Brain microvascular endothelial cell (primary cell): Measurements from ENCODE around the gene MORC1.

Experiments
- DNase-seq: peaks from one replicate; pipeline ENCODE4 v3.0.0-alpha.2; 2020
- H3K27ac ChIP-seq: fragments of 250-450 bp; sonication (Bioruptor Pico); 2 replicates; pipeline ENCODE4 v1.5.1; 2020; ENCODE audit warnings: mild to moderate bottlenecking, moderate library complexity
- H3K27me3 ChIP-seq: fragments of 250-450 bp; sonication (Bioruptor Pico); replicated peaks from 2 replicates; pipeline ENCODE4 v1.5.1; 2020; ENCODE audit warnings: mild to moderate bottlenecking
- H3K36me3 ChIP-seq: fragments of 250-450 bp; sonication (Bioruptor Pico); replicated peaks from 2 replicates; pipeline ENCODE4 v1.5.1; 2020; ENCODE audit warnings: mild to moderate bottlenecking
- H3K4me3 ChIP-seq: 2 replicates; pipeline ENCODE4 v1.5.1; 2011; ENCODE audit warnings: low read depth, mild to moderate bottlenecking, control low read depth, low read length, moderate library complexity
- in situ Hi-C: cut with HindIII; loops from 2 replicates; pipeline ENCODE4 v1.10.0; 2017; ENCODE audit warnings: low sequenced_read_pairs, low pct_ligation_motif_present
- TF ChIP-seq, protein P1 (sequence below): IDR thresholded peaks from 2 replicates; pipeline ENCODE4 v1.5.1; 2011; ENCODE audit warnings: low read depth, mild to moderate bottlenecking, moderate library complexity, low read length, control low read depth, inconsistent platforms; ENCODE audit errors: missing control alignments

The MORC1 gene

DNA sequence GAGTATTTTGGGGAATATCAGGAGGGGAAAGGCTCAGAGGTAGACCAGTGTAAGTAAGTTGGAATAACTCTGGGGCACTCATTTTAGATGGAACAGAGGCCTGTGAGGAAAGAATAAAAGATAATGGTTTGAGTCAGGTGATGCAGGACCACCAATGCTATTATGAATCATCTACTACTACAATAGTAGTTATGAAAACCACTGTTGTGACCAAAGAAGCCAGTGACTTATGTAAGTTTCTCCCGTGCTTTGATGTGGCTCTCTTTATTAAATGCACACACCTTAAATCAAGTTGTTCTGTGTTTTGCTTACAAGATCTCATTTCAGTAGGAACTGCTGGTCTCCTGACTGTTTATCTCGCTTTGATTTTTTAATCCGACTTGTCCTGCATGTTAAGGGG is 151.2 kb downstream of the MORC1 start:
- DNase-seq = no peak
- no peak overlapping the region for H3K4me3 ChIP-seq
- TF ChIP-seq, protein P1, sequence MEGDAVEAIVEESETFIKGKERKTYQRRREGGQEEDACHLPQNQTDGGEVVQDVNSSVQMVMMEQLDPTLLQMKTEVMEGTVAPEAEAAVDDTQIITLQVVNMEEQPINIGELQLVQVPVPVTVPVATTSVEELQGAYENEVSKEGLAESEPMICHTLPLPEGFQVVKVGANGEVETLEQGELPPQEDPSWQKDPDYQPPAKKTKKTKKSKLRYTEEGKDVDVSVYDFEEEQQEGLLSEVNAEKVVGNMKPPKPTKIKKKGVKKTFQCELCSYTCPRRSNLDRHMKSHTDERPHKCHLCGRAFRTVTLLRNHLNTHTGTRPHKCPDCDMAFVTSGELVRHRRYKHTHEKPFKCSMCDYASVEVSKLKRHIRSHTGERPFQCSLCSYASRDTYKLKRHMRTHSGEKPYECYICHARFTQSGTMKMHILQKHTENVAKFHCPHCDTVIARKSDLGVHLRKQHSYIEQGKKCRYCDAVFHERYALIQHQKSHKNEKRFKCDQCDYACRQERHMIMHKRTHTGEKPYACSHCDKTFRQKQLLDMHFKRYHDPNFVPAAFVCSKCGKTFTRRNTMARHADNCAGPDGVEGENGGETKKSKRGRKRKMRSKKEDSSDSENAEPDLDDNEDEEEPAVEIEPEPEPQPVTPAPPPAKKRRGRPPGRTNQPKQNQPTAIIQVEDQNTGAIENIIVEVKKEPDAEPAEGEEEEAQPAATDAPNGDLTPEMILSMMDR = no peak
- H3K36me3 ChIP-seq = no peaks in the 10 kb centered on the region
- H3K27me3 ChIP-seq = no peaks in the 10 kb centered on the region
- H3K27ac ChIP-seq = no peak overlapping the region
- in situ Hi-C loops = no loop called here

DNA sequence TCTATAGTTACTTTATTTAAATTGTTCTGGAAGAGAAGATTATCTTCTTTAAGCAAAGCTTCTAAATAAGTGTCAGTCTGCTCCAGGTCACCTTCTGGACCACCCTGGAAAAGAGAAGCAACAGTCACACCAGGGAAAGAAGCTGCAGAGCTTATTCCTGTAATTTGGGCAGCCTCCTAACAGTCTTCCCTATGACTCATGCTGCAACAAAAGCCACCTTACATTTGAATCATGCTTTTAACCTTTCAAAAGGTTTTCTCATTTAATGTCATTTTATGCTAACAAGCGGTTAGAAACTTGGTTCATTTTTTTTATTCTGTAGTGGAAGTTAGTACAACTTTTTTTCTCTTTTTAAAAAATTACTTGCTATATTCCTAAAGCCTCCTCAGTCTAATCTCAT is 158.9 kb downstream of the MORC1 start:
- H3K36me3 ChIP-seq = no peaks in the 10 kb centered on the region
- H3K4me3 ChIP-seq = no peak overlapping the region
- in situ Hi-C loops = no loop called here
- H3K27me3 ChIP-seq = no peaks in the 10 kb centered on the region
- DNase-seq = no peak
- TF ChIP-seq, protein P1 = no peak
- H3K27ac ChIP-seq = no peak overlapping the region

DNA sequence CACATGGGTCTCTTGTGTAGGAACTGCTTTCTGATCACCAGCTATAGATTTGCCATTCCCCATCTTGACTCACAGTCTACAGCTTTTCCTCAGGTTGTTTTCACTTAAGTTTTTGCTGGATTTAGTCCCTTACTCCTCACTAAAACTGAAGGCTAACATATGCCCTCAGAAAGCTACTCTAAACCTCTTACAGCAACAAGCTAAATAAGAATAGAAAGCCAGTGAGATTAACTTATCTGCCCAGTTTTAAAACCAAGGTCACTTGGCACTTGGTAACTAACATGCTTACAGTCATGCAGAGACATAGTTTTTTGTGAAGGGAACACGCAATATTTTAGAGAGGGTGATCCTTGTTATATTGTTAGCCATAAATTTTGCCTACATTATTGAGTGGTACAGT is 164.2 kb downstream of the MORC1 start, which contains the start of gene GUCA1C:
GUCA1C (minus strand) TSS at position 180 of the 400 bp plus-strand sequence; CDS start at position 63, 117 bp downstream.
- Histone ChIP-seq H3K27me3 (no peaks in the 10 kb centered on the region), H3K36me3 (no peaks in the 10 kb centered on the region), H3K4me3 (no peak within 1 kb of the TSS), H3K27ac (no peak within 1 kb of the TSS)
- in situ Hi-C loops = no loop called here
- no peak for DNase-seq
- TF ChIP-seq, protein P1 = no peak

DNA sequence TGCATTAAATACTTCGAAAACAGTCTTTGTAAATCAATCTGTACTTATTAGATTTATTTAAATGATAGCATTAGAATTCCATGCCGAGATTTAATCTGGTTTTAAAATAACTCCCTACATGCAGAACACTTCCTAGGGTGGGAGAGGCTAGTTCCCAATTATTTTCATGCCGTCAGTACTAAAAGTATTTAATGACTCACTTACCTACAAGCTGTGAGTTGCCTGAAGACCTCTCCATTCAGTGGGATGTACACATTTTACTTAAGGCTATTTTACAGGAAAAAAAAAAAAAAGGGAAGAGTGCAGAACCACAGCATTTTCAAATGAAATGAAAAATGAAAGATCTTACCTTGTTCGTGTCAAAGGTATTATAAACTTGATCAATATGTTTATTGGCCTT is 164.7 kb downstream of the MORC1 start:
- Histone ChIP-seq H3K36me3 (no peaks in the 10 kb centered on the region), H3K27ac (no peak overlapping the region), H3K27me3 (no peaks in the 10 kb centered on the region), H3K4me3 (no peak overlapping the region)
- in situ Hi-C loops = no loop called here
- TF ChIP-seq, protein P1 = no peak
- DNase-seq = no peak

DNA sequence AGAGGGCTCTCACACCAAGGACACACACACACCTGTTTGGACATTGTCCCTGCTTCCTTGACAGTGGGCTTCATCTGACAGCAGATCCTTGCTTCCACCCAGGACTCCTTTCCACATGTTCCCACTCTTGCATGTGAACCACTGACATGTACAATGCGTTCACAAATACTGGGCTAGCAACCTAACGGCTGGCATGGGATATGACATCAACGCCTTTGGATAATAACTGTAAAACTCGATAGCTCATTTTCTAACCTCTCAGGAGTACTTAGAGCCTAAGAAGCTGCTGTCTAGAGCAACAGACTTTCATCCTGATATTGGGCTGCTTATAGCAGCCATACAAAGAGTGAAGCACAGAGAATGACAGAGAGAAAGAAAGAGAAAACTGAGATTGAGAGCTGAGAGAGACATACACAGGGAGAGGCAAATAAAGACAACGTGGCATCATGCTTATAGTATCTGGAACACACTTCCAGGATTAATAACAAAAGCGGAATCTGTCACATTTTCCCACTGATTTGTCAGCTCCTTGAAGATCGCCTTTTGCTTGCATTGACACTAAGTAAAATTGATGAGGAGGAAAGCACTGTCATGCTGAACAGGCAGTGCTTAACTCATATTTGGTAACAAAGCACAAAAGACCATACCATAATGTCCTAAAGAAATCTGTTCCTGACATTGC is 166.0 kb downstream of the MORC1 start:
- in situ Hi-C loops = no loop called here
- DNase-seq = no peak
- no peak overlapping the region for H3K27ac ChIP-seq
- TF ChIP-seq, protein P1 = no peak
- H3K36me3 ChIP-seq = no peaks in the 10 kb centered on the region
- no peak overlapping the region for H3K4me3 ChIP-seq
- no peaks in the 10 kb centered on the region for H3K27me3 ChIP-seq

DNA sequence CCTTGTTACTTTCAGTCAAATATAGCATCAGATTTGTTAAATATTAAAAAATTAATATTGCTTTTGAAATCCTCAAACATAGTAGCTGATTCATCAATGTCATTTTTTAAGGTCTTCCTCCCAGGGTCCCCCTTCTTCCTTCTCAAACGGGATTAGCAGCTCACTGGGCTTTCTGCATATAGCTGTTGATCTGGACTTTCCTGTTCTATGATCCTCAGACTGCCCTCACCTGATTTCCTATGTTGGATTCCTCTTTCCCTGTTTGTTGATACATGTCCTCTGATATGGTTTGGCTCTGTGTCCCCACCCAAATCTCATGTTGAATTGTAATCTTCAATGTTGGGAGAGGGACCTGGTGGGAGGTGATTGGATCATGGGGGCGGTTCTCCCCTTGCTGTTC is 170.1 kb downstream of the MORC1 start:
- no peaks in the 10 kb centered on the region for H3K36me3 ChIP-seq
- H3K27me3 ChIP-seq = no peaks in the 10 kb centered on the region
- no peak for DNase-seq
- no peak overlapping the region for H3K4me3 ChIP-seq
- H3K27ac ChIP-seq = no peak overlapping the region
- TF ChIP-seq, protein P1 = no peak
- in situ Hi-C loops = no loop called here
